H9 (cell line): ENCODE measurements around the gene PPRC1. TPM values are rescaled to one million over a fixed set of nuclear protein-coding genes. Genes with fewer than 3 reads are reported as not detected.

Source experiments
- DNase-seq: peaks from one replicate; pipeline ENCODE4 v3.0.0-alpha.2; 2017
- H2AFZ ChIP-seq: one replicate; pipeline ENCODE4 v1.6.1; 2013; ENCODE audit warnings: mild to moderate bottlenecking, low read length, control low read depth, moderate library complexity
- H2AK5ac ChIP-seq: 2 replicates; pipeline ENCODE4 v1.6.1; 2013; ENCODE audit warnings: low read length, control low read depth, mixed read lengths; ENCODE audit not compliant: insufficient read length
- H2BK120ac ChIP-seq: one replicate; pipeline ENCODE4 v1.6.1; 2013; ENCODE audit warnings: low read depth, mild to moderate bottlenecking, low read length, control low read depth, inconsistent platforms; ENCODE audit not compliant: poor library complexity, severe bottlenecking
- H2BK12ac ChIP-seq: 2 replicates; pipeline ENCODE4 v1.6.1; 2013; ENCODE audit warnings: low read length, control low read depth, mixed read lengths, low read depth; ENCODE audit not compliant: insufficient read length
- H2BK15ac ChIP-seq: 2 replicates; pipeline ENCODE4 v1.6.1; 2013; ENCODE audit warnings: low read depth, low read length, control low read depth
- H2BK20ac ChIP-seq: one replicate; pipeline ENCODE4 v1.6.1; 2013; ENCODE audit warnings: low read depth, mild to moderate bottlenecking, low read length, control low read depth, inconsistent platforms; ENCODE audit not compliant: poor library complexity, severe bottlenecking
- H2BK5ac ChIP-seq: 2 replicates; pipeline ENCODE4 v1.6.1; 2013; ENCODE audit warnings: low read length, control low read depth, mixed read lengths; ENCODE audit not compliant: insufficient read length
- H3K14ac ChIP-seq: 2 replicates; pipeline ENCODE4 v1.6.1; 2013; ENCODE audit warnings: low read length, control low read depth; ENCODE audit not compliant: insufficient read depth
- H3K18ac ChIP-seq: 2 replicates; pipeline ENCODE4 v1.6.1; 2013; ENCODE audit warnings: low read depth, mild to moderate bottlenecking, mixed read lengths, low read length, control low read depth; ENCODE audit not compliant: insufficient read length
- H3K23ac ChIP-seq: 2 replicates; pipeline ENCODE4 v1.6.1; 2013; ENCODE audit warnings: low read length, control low read depth, mixed read lengths, low read depth; ENCODE audit not compliant: insufficient read length
- H3K23me2 ChIP-seq: 2 replicates; pipeline ENCODE4 v1.6.1; 2013; ENCODE audit warnings: low read depth, mild to moderate bottlenecking, mixed read lengths, low read length, control low read depth; ENCODE audit not compliant: insufficient read length, poor library complexity, severe bottlenecking
- H3K27ac ChIP-seq: 2 replicates; pipeline ENCODE4 v1.5.1; 2013; ENCODE audit warnings: low read length, control low read depth, mixed read lengths, low read depth; ENCODE audit not compliant: insufficient read length
- H3K27me3 ChIP-seq: 2 replicates; pipeline ENCODE4 v1.6.1; 2013; ENCODE audit warnings: low read length, control low read depth, inconsistent platforms; ENCODE audit not compliant: insufficient read depth
- H3K4ac ChIP-seq: 2 replicates; pipeline ENCODE4 v1.6.1; 2013; ENCODE audit warnings: low read depth, mild to moderate bottlenecking, control low read depth, inconsistent platforms, low read length, moderate library complexity
- H3K4me1 ChIP-seq: 2 replicates; pipeline ENCODE4 v1.6.1; 2013; ENCODE audit warnings: low read length, control low read depth, inconsistent platforms; ENCODE audit not compliant: insufficient read depth
- H3K4me2 ChIP-seq: 2 replicates; pipeline ENCODE4 v1.6.1; 2013; ENCODE audit warnings: low read length, control low read depth, mixed read lengths; ENCODE audit not compliant: insufficient read length, insufficient read depth
- H3K56ac ChIP-seq: 2 replicates; pipeline ENCODE4 v1.6.1; 2013; ENCODE audit warnings: low read depth, mild to moderate bottlenecking, mixed read lengths, low read length, control low read depth; ENCODE audit not compliant: insufficient read length
- H3K79me1 ChIP-seq: 2 replicates; pipeline ENCODE4 v1.6.1; 2013; ENCODE audit warnings: low read depth, mild to moderate bottlenecking, moderate library complexity, low read length, control low read depth, inconsistent platforms; ENCODE audit not compliant: insufficient read depth, poor library complexity, severe bottlenecking
- H3K79me2 ChIP-seq: 2 replicates; pipeline ENCODE4 v1.6.1; 2013; ENCODE audit warnings: low read length, control low read depth, inconsistent platforms; ENCODE audit not compliant: insufficient read depth
- H3K9ac ChIP-seq: 2 replicates; pipeline ENCODE4 v1.6.1; 2013; ENCODE audit warnings: low read length, control low read depth, mixed read lengths; ENCODE audit not compliant: insufficient read length; ENCODE audit errors: extremely low read depth
- H3K9me3 ChIP-seq: one replicate; pipeline ENCODE4 v1.6.1; 2013; ENCODE audit warnings: low read depth, low read length, inconsistent platforms; ENCODE audit not compliant: control insufficient read depth
- H3T11ph ChIP-seq: one replicate; pipeline ENCODE4 v1.6.1; 2013; ENCODE audit warnings: mild to moderate bottlenecking, low read length, control low read depth, inconsistent platforms
- H4K20me1 ChIP-seq: one replicate; pipeline ENCODE4 v1.6.1; 2013; ENCODE audit not compliant: control insufficient read depth, insufficient read length, insufficient read depth
- H4K5ac ChIP-seq: 2 replicates; pipeline ENCODE4 v1.6.1; 2013; ENCODE audit warnings: low read depth, mild to moderate bottlenecking, mixed read lengths, low read length, control low read depth; ENCODE audit not compliant: insufficient read length
- H4K8ac ChIP-seq: replicated peaks from 2 replicates; pipeline ENCODE4 v1.6.1; 2013; ENCODE audit warnings: low read length, control low read depth, mixed read lengths, low read depth; ENCODE audit not compliant: insufficient read length
- H4K91ac ChIP-seq: 2 replicates; pipeline ENCODE4 v1.6.1; 2013; ENCODE audit warnings: low read depth, mild to moderate bottlenecking, moderate library complexity, mixed read lengths, low read length, control low read depth; ENCODE audit not compliant: insufficient read length
- H3K27ac Mint-ChIP-seq, 3 experiments: 2 replicates in 2 of 3; 3 replicates in 1 of 3; pipeline ENCODE4 v1.8.0; 2020 to 2021; ENCODE audit warnings: mixed read lengths in 3 of 3, mild to moderate bottlenecking in 1 of 3, moderate library complexity in 1 of 3
- H3K27me3 Mint-ChIP-seq: 2 replicates; pipeline ENCODE4 v1.8.0; 2021; ENCODE audit warnings: low read depth, mild to moderate bottlenecking, moderate library complexity, mixed read lengths
- H3K36me3 Mint-ChIP-seq, 3 experiments: 2 replicates in 2 of 3; 3 replicates in 1 of 3; pipeline ENCODE4 v1.8.0; 2020 to 2021; ENCODE audit warnings: low read depth in 3 of 3, mixed read lengths in 3 of 3; ENCODE audit not compliant: insufficient read depth in 1 of 3
- H3K4me1 Mint-ChIP-seq, 2 experiments: 2 replicates each; pipeline ENCODE4 v1.8.0; 2020; ENCODE audit warnings: mixed read lengths in 2 of 2
- H3K4me3 Mint-ChIP-seq, 2 experiments: 2 replicates in 1 of 2; 3 replicates in 1 of 2; pipeline ENCODE4 v1.8.0; 2020 to 2021; ENCODE audit warnings: mild to moderate bottlenecking in 2 of 2, mixed read lengths in 2 of 2, moderate library complexity in 1 of 2
- H3K9me3 Mint-ChIP-seq, 2 experiments: 2 replicates in 1 of 2; 3 replicates in 1 of 2; pipeline ENCODE4 v1.8.0; 2020; ENCODE audit warnings: mild to moderate bottlenecking in 2 of 2, mixed read lengths in 2 of 2, moderate library complexity in 1 of 2
- WGBS: extraction: QIAGEN DNeasy Blood & Tissue Kit; methylation state at CpG from one replicate; pipeline ENCODE4 v1.1.7; 2013; ENCODE audit warnings: missing lambda C conversion rate, low lambda C conversion rate, mixed read lengths; ENCODE audit not compliant: insufficient read length; ENCODE audit errors: extremely low coverage; 5-methylcytosine and 5-hydroxymethylcytosine counted together
- total RNA-seq: library from RNA; stranded (reverse); gene quantifications from 2 replicates; pipeline ENCODE4 v1.2.1, GENCODE V29; 2021
- TF ChIP-seq, protein P1 (sequence below): fragments of 200-600 bp; sonication (generic); conservative IDR thresholded peaks from 3 replicates; pipeline ENCODE4 v1.8.0; 2021; ENCODE audit warnings: antibody characterized with exemption, mild to moderate bottlenecking

PPRC1 gene
- total RNA-seq, 1 experiment from 2014 or later: 121 TPM

- Histone ChIP-seq H4K8ac (no peak overlapping the region), H4K5ac (no peak overlapping the region), H2BK12ac (no peak overlapping the region), H3K23ac (no peak overlapping the region), H2AK5ac (no peak overlapping the region), H3K9me3 (no peaks in the 10 kb centered on the region), H4K91ac (no peak overlapping the region), H2BK20ac (no peak overlapping the region), H2BK15ac (no peak overlapping the region), H3K79me2 (peaks cover 30% of the 10 kb centered on the region), H3K79me1 (peaks cover 7% of the 10 kb centered on the region), H3K27ac (no peak overlapping the region), H3K4ac (no peak overlapping the region), H3K9ac (peak overlapping the region; percentile 96), H3K23me2 (peaks cover 5% of the 10 kb centered on the region), H3K4me2 (peak overlapping the region; percentile 99), H4K20me1 (no peaks in the 10 kb centered on the region), H3K27me3 (no peaks in the 10 kb centered on the region), H2BK5ac (no peak overlapping the region), H3K18ac (no peak overlapping the region), H3K4me1 (peaks cover 2% of the 10 kb centered on the region; the same call in 1 of the 2 replicates), H2AFZ (no peak overlapping the region), H3T11ph (no peak overlapping the region), H3K56ac (no peak overlapping the region), H2BK120ac (no peak overlapping the region), H3K14ac (no peak overlapping the region)
- H3K9me3 Mint-ChIP-seq: no peaks in the 10 kb centered on the region; a peak in 1 of 5 replicates
- TF ChIP-seq, protein P1, sequence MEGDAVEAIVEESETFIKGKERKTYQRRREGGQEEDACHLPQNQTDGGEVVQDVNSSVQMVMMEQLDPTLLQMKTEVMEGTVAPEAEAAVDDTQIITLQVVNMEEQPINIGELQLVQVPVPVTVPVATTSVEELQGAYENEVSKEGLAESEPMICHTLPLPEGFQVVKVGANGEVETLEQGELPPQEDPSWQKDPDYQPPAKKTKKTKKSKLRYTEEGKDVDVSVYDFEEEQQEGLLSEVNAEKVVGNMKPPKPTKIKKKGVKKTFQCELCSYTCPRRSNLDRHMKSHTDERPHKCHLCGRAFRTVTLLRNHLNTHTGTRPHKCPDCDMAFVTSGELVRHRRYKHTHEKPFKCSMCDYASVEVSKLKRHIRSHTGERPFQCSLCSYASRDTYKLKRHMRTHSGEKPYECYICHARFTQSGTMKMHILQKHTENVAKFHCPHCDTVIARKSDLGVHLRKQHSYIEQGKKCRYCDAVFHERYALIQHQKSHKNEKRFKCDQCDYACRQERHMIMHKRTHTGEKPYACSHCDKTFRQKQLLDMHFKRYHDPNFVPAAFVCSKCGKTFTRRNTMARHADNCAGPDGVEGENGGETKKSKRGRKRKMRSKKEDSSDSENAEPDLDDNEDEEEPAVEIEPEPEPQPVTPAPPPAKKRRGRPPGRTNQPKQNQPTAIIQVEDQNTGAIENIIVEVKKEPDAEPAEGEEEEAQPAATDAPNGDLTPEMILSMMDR: no peak
- H3K27ac Mint-ChIP-seq: peak overlapping the region; percentile 99 to 100 (median 99)
- peak overlapping the region; percentile 96 to 100 for H3K4me3 Mint-ChIP-seq
- WGBS: no CpG with 5 or more reads among the region's 5 CpGs
- no peak for DNase-seq
- no peaks in the 10 kb centered on the region for H3K27me3 Mint-ChIP-seq
- H3K4me1 Mint-ChIP-seq: peaks cover 18 to 19% of the 10 kb centered on the region in 2 experiments
- peaks cover 53 to 90% (median 73%) of the 10 kb centered on the region in 3 experiments for H3K36me3 Mint-ChIP-seq
Measured at GRCh38 chr10:102153093-102153620, 20.3 kb downstream of the PPRC1 start.
